ENCODE measurements around the gene CYP8B1. TPM values are rescaled to one million over a fixed set of nuclear protein-coding genes. Genes with fewer than 3 reads are reported as not detected.
"Not testable (repeated sequence)": the region's sequence is repeated elsewhere in the genome, so short reads cannot be mapped to it uniquely, and the experiment has no call there.

CYP8B1 gene
- total RNA-seq, 1 experiment from 2014 or later, result not detected

- H3K27me3 ChIP-seq, result no peaks in the 10 kb centered on the region
- no peak overlapping the region for H3K4me3 ChIP-seq
- no peaks in the 10 kb centered on the region for H3K9me3 ChIP-seq
- H3K36me3 ChIP-seq, result no peaks in the 10 kb centered on the region
- DNase-seq, result no peak
These were observed 19.3 kb upstream of the CYP8B1 start for GRCh38 chr3:42894698-42895579.

- H3K36me3 ChIP-seq, result no peaks in the 10 kb centered on the region
- H3K27me3 ChIP-seq, result no peaks in the 10 kb centered on the region
- no peak for DNase-seq
- H3K4me3 ChIP-seq, result no peak overlapping the region
- no peaks in the 10 kb centered on the region for H3K9me3 ChIP-seq
These were observed 17.1 kb upstream of the CYP8B1 start for GRCh38 chr3:42892807-42893206.

GRCh38 chr3:42892169-42892568 lies 16.5 kb upstream of the CYP8B1 start:
- Histone ChIP-seq H3K36me3 (no peaks in the 10 kb centered on the region), H3K4me3 (no peak overlapping the region), H3K9me3 (no peaks in the 10 kb centered on the region), H3K27me3 (no peaks in the 10 kb centered on the region)
- DNase-seq, result no peak

DNA sequence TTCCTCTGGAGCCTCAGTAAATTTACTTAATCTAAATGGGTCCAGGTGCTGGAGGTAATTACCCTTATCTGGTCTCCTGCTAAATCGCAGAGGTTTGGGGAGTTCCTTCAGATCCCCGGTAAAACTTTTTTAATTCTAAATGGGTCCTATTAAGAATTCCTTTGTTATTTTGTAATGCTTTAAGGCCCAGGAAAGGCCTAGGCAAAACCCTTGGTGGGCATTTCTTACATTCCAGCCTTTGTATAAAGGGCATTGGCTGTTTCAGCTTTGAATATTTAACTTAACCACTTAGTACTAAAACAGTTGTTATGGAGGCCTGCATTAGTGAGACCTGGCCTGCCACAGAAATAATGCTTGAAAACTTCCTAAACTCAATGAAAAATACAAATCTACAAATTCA lies 15.4 kb upstream of the CYP8B1 start:
- H3K4me3 ChIP-seq, result no peak overlapping the region
- DNase-seq, result no peak
- no peaks in the 10 kb centered on the region for H3K9me3 ChIP-seq
- H3K36me3 ChIP-seq, result no peaks in the 10 kb centered on the region
- H3K27me3 ChIP-seq, result no peaks in the 10 kb centered on the region

- no peaks in the 10 kb centered on the region for H3K9me3 ChIP-seq
- no peaks in the 10 kb centered on the region for H3K27me3 ChIP-seq
- DNase-seq, result no peak
- no peaks in the 10 kb centered on the region for H3K36me3 ChIP-seq
- no peak overlapping the region for H3K4me3 ChIP-seq
These were observed 11.4 kb upstream of the CYP8B1 start for GRCh38 chr3:42887084-42887483.

DNA sequence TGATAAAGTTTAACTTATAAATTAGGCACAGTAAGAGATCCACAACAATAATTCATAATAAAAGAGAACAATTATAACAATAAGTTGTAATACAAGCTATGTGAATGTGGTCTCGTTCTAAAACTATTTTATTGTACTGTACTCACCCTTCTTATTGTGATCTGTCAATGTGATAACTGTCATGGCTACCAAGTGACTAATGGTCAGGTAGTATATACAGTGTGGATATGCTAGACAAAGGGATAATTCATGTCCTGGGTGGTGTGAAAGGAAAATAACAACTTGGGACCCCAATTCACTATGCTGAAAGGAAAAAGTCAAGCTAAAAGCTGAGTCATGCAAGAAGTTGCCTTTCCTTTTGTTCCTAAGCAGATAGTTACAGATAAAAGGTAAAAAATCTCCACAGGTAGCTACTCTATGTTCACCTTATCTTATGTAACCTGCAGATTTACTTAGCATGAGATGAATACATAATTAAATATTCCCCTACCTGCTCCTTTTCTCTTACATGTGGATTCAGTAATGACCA lies 10.7 kb upstream of the CYP8B1 start:
- Histone ChIP-seq H3K4me3 (no peak overlapping the region), H3K36me3 (no peaks in the 10 kb centered on the region), H3K27me3 (no peaks in the 10 kb centered on the region), H3K9me3 (no peaks in the 10 kb centered on the region)
- DNase-seq, result no peak

DNA sequence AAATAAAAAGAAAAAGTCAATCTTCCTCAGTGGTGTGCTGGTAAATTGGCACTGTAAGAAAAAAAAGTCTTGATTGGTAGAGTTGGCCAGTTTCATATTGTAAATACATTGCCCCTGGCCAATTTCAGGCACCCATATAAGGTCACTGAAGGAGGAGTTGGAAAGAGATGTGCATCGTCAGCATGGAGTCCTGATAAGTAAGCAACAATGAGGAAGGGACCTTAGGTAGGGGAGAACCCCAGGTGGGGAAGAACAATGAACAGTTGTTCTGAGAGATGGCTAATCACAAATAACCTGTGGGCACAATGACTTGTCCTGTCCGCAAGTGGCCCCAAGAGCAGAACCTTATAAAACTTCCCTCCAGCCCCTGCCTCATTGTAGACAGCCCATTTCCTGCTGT lies 8.6 kb upstream of the CYP8B1 start:
- DNase-seq, result no peak
- H3K9me3 ChIP-seq, result no peaks in the 10 kb centered on the region
- no peak overlapping the region for H3K4me3 ChIP-seq
- H3K27me3 ChIP-seq, result no peaks in the 10 kb centered on the region
- no peaks in the 10 kb centered on the region for H3K36me3 ChIP-seq

GRCh38 chr3:42883251-42883930 lies 7.7 kb upstream of the CYP8B1 start:
- not testable (repeated sequence) for H3K36me3 ChIP-seq, H3K9me3 ChIP-seq, H3K4me3 ChIP-seq, DNase-seq, H3K27me3 ChIP-seq

DNA sequence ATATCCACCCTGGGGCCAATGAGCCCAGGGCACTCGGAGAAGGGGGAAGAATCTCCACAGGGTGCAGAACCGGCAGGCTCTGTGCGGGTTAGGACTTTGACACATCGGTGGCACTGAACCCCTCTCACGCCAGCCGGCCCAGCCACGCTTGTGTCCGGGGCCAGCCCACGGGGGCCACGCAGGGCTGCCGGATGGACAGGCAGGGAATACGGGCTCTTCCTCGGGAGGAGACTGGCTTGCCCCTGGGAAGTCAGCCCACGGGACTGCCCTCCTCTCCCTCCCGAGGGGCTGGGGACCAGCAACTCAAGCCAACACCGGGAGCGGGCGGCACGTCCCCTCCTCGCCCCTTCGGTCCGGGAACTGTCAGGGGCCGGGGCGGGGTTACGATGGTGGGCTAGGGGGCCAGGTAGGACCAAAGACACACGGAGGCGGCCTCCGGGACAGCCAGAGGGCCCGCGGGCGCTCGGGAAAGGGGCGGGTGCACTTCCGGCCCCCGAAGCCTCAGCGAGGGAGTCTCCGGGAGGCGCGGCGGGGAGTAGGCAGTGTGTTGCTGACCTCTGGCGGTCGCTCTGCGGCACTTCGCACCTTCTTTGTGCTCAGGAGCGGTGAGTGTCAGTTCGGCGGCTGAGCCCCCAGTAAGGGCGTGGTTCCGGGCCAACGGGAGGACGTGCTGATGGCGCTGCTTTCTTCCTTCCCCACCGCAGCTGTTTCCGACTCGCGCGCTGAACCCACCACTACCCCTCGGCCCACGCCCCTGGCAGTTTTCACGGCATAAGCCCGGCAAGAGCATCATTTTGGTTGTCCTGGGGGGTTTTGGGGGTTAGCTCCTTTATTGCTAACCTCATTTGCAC lies 5.1 kb upstream of the CYP8B1 start:
- no peaks in the 10 kb centered on the region for H3K36me3 ChIP-seq
- peak overlapping the region; percentile 44 for H3K4me3 ChIP-seq
- peak; percentile 79 for DNase-seq
- H3K27me3 ChIP-seq, result no peaks in the 10 kb centered on the region
- H3K9me3 ChIP-seq, result no peaks in the 10 kb centered on the region

DNA sequence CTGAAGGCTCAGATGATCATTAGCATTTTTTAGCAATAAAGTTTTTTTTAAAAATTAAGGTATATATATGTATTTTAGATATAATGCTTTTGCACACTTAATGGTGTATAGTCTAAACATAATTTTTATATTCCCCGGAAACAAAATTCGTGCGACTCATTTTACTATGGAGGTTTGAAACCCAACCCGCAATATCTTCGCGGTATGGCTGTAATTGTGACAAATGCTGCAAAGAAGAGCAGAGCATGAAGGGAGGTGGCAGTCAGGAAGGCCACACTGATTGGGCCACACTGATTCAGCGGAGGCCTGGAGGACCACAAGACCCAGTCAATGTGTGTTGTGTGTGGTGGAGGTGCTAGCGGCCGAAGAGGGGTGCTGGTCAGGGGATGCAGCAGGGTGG lies 4.5 kb upstream of the CYP8B1 start:
- no peak for DNase-seq
- Histone ChIP-seq H3K36me3 (no peaks in the 10 kb centered on the region), H3K9me3 (no peaks in the 10 kb centered on the region), H3K27me3 (no peaks in the 10 kb centered on the region), H3K4me3 (no peak overlapping the region)

DNA sequence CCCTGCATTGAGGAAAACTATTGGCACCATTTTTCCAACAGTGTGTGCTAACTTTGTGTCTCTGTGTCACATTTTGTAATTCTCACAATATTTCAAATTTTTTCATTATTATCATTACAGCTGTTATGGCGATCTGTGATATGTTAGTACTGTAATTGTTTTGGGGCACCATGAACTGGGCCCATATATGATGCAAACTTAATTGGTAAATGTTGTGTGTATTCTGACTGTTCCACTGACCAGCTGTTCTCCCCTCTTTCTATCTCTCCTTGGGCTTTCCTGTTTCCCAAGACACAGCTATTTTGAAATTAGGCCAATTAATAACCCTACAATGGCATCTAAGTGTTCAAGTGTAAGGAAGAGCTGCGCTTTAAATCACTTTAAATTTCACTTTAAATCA lies 2.2 kb upstream of the CYP8B1 start:
- Histone ChIP-seq H3K9me3 (no peaks in the 10 kb centered on the region), H3K27me3 (no peaks in the 10 kb centered on the region), H3K36me3 (no peaks in the 10 kb centered on the region), H3K4me3 (no peak overlapping the region)
- no peak for DNase-seq

DNA sequence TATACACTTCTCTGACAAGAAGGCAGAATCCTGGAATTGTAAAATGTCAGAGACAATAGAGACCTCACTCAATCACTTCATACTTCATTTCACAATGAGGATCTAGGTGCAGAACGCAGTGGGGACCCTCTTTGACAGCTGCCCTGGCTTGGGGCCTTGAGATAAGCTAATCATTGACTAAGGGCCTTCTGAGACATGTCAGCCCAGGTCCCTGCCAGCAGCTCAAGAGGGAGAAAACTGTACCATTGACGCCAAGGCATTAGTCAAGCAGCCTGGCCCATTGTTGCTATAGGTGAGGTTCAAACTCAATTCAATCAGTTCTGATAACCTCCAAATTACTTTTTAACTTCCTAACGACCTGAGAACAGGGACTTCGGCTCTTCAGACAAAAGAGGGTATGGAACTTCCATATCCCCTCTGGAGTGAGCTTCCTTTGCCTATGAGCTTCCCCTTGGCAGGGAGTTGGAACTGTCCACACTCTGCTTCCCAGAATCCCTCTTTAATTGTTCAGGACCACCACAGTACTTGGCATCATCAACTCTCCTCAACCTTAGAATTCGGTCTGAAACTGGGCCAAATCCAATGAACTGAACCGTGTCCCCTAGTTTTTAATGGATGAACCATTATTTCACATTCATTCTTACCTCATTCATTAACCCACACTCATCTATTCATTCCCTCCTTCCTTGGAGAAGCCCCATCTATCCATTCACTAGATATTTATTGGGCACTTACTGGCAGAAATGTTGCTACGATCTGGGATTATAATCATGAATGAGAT lies 1.5 kb upstream of the CYP8B1 start:
- Histone ChIP-seq H3K9me3 (no peaks in the 10 kb centered on the region), H3K27me3 (no peaks in the 10 kb centered on the region), H3K4me3 (no peak overlapping the region), H3K36me3 (no peaks in the 10 kb centered on the region)
- no peak for DNase-seq

- H3K9me3 ChIP-seq, result no peaks in the 10 kb centered on the region
- no peaks in the 10 kb centered on the region for H3K36me3 ChIP-seq
- H3K4me3 ChIP-seq, result no peak overlapping the region
- H3K27me3 ChIP-seq, result no peaks in the 10 kb centered on the region
- DNase-seq, result no peak
These were observed 722 bp upstream of the CYP8B1 start for GRCh38 chr3:42876401-42876800.

- DNase-seq, result no peak
- no peak overlapping the region for H3K4me3 ChIP-seq
- no peaks in the 10 kb centered on the region for H3K36me3 ChIP-seq
- no peaks in the 10 kb centered on the region for H3K27me3 ChIP-seq
- H3K9me3 ChIP-seq, result no peaks in the 10 kb centered on the region
These were observed 930 bp downstream of the CYP8B1 start for GRCh38 chr3:42874749-42875148.

DNA sequence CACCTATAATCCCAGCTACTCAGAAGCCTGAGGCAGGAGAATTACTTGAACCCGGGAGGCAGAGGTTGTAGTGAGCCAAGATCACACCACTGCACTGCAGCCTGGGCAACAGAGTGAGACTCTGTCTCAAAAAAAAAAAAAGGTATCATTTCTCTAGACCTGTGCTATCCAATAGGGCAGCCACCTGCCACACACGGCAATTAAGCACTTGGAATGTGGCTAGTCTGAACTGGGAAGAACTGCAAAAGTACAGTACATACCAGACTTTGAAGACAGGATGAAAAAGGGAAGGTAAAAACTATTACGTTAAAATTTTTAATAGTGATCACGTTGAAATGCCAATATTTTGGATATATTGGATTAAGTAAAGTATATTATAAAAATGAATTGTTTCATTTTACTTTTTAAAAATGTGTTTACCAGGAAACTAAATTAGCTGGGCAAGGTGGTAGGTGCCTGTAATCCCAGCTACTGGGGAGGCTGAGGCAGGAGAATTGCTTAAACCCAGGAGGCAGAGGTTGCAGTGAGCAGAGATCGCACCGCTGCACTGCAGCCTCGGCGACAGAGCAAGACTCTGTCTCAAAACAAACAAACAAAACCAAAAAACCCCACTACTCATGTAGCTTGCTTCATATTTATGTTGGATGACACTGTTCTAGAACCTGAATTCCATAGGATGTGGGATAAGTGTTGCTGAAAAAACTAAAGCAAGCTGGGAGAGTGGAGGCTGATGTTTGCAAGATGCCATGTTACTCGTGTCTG lies 2.3 kb downstream of the CYP8B1 start:
- H3K36me3 ChIP-seq, result no peaks in the 10 kb centered on the region
- no peak for DNase-seq
- no peak overlapping the region for H3K4me3 ChIP-seq
- no peaks in the 10 kb centered on the region for H3K27me3 ChIP-seq
- H3K9me3 ChIP-seq, result no peaks in the 10 kb centered on the region

DNA sequence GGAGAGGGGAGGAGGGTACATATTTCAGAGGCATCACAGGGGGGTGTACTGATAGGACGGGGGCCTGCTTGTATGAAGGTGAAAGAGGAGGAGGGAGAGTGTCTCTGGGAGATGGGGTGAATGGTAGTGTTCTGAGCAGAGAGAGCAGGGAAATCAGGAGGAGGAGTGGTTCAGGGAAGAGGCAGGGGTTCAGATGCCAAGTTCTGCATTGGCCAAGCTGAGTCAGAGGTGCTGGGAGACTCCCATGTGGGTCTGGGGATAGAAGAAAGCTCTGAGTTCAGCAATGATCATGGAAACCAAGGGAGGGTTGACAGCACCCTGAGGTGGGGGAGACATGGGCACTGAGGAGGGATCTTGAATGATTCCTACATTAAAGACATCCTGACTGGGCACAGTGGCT lies 3.0 kb downstream of the CYP8B1 start:
- Histone ChIP-seq H3K9me3 (no peaks in the 10 kb centered on the region), H3K4me3 (no peak overlapping the region), H3K27me3 (no peaks in the 10 kb centered on the region), H3K36me3 (no peaks in the 10 kb centered on the region)
- DNase-seq, result peak; percentile 35

All from MG63 (cell line).